HUDEP-2 (cell line): ENCODE measurements around the gene SIM2.
A peak's percentile ranks its signal among the peaks of the same experiment; 100 is the strongest.

Source experiments
- DNase-seq, 76 experiments: peaks; one replicate each; lab custom pipeline; 2025; ENCODE audit not compliant: unreplicated experiment in 76 of 76; lab: John Stamatoyannopoulos, UW

Gene SIM2

GRCh38 chr21:36733857-36734256, 34.9 kb downstream of the SIM2 start:
- DNase-seq = no peak

DNA sequence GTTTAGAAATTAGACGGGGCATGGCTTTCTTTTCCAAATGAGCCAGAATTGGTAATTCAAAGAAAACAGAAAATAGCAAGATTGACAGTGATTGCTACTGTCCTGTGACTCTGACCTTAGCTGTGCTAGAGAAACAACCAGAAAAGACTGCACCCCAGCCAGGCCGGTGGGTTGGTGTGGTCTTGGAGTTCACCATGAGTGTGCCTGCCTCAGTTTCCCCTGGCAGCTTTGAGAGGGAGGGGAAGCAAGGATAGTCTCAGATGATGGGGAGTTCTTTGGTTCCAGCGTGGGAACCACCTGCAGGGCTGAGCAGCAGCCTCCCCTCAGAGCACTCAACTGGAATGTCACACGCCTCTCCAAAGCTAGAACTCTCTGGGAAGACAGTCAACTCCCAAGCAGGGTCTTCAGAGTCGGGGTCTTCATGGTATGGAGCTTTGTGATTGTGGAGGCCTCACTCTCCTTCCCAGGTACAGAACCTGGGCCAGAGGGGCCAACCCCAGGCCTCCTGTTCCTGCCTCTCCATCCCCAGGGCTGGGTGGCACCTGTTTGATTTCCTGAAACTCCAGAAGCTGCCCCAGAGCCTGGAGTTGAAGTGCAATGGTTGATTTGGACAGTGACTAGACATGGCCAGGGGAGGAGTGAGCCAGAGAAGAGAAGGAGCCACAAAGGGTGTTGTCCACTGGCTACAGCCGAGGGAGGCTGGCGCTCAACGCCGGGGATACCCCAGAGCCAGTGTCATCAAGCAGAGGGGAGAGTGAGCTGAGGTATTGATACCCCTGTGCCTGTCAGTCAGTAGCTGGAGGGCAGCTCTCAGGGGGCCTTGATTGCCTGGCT, 35.7 kb downstream of the SIM2 start:
- DNase-seq = no peak

DNA sequence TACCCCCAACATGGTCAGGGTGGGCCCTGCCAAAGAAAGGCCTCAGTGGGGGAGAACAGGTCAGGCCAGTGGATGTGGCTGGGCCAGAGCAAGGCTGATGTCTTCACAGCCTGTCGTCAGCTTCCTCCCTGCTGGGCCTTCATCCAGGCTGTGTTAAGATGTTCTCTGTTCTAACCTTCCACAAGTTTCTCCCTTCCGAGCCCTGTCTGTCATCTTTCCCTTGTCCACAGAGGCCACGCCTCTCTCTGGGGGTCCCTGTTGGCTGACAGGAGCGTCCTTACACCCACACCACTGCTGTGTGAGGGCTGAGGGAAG, 36.2 kb downstream of the SIM2 start:
- DNase-seq = no peak

GRCh38 chr21:36735724-36736320, 36.9 kb downstream of the SIM2 start:
- no peak for DNase-seq

DNA sequence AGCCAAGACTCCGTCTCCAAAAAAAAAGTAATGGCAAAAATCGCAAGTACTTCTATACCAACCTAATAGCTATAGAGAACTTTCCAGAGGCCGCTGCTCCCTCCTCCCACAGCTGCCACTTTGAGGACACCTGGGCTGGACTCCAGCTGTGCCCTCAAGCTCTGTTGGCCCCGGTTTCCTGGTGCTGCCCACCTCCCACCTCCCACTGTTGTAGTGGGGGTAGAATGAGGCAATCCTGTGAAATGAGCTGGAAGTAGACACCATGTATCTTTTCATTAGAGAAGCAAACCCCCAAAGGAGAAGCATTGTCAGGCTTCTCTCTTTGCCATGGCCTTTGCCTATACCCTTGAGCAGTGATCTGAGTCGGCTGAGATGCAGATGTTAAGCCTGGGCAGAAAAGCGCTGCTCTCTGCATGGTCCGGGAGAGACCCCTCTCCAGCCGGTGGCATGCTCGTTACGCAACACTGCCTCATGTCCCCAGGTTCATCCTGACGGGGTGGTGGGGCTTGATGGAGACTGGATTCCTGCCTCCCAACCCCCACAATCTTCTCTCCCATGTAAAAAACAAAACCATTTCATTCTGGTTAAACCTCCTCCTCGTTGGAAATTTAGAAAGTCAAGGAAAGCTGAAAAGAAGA, 39.7 kb downstream of the SIM2 start:
- no peak for DNase-seq

DNA sequence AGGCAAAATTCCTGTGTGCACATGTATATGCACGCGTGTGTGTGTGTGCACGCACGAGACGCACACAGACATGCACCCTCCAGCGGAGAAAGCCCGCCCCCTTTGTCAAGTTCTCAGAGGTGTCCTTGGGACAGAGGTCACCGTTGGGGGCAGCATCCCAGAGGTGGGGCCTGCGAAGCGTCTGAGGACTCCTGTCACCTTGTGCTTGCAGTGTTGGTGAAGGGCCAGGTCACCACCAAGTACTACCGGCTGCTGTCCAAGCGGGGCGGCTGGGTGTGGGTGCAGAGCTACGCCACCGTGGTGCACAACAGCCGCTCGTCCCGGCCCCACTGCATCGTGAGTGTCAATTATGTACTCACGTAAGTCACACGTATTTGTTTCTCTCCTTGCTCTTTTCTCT, 42.6 kb downstream of the SIM2 start:
- no peak for DNase-seq

DNA sequence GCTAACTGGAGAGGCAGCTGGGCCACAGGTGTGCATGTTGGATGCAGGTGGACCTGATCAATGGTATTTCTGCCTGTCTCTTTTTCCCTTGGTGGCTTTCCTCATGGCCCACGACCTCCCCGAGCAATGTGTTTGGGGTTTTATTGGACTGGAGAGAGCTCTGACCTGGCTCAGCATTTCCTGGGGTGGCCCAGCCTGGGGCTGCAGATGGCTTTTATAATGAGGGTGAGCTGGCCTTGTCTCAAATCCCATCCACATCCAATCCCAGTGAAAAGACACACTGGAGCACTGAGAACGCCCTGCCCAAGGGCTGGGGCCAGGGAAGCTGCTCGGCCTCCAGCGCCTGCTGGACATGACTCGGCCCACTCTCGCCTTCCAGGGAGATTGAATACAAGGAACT, 44.1 kb downstream of the SIM2 start:
- no peak for DNase-seq

DNA sequence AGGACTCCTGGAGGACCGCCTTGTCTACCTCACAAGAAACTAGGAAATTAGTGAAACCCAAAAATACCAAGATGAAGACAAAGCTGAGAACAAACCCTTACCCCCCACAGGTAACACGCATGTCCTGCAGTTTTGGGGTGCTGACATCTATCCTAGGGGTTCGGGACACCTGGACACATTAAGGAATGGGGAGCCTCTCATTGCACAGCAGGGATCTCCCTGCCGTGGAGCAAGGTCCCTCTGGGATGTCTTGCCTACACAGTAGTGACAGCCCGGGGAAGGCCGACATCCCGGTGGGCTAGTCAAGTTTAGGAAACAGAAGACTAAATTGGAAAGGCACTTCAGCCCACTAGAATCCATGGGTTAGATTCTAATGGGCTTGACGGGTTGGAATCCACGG, 44.5 kb downstream of the SIM2 start:
- no peak for DNase-seq

DNA sequence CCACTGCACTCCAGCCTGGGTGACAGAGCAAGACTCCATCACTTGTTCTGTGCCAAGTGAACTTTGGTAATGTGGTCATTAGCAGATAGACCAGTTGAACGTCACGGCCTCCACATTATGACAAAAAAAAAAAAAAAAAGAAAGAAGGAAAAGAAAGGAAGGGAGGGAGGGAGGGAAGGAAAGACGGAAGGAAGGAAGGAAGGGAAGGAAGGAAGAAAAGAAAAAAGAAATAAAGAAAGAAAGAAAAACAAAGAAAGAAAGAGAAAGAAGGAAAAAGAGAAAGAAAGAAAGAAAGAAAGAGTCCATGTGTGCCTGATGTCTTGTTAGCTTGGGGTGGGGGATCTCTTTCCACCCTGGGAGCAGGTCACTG, 45.3 kb downstream of the SIM2 start:
- no peak for DNase-seq

GRCh38 chr21:36744560-36745231, 45.8 kb downstream of the SIM2 start:
- no peak for DNase-seq

- no peak for DNase-seq
Measured at GRCh38 chr21:36745459-36745858, 46.5 kb downstream of the SIM2 start.

- peak in 16 of 76 experiments; percentile 9 to 49 (median 26) for DNase-seq
Measured at GRCh38 chr21:36747041-36747814, 48.3 kb downstream of the SIM2 start.

GRCh38 chr21:36747815-36748383, 49.0 kb downstream of the SIM2 start:
- peak in 54 of 76 experiments; percentile 5 to 69 (median 43) for DNase-seq

GRCh38 chr21:36749935-36750575, 51.1 kb downstream of the SIM2 start:
- no peak for DNase-seq

- DNase-seq = no peak
Measured at GRCh38 chr21:36750576-36750959, 51.7 kb downstream of the SIM2 start.

DNA sequence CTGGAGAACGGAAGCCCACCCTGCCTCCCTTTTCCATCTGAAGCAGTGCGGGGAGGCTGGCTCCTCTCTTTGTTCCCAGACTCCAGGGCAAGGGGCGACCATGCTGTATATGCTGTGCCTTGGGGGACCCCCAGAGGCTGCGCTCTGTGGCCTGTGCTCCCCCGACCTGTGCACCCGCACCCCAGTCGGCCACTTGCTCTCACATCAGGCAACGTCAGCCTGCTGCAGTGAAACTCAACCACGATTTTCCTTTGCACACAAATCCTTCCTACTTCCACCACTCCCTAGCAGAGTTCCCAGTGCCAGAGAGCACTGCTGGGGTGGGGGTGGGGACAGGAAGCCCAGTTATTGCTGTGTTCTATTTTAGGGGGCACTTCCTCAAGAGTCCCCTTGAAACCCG, 52.5 kb downstream of the SIM2 start:
- no peak for DNase-seq

GRCh38 chr21:36753556-36753955, 54.6 kb downstream of the SIM2 start:
- no peak for DNase-seq

- no peak for DNase-seq
Measured at GRCh38 chr21:36754241-36754898, 55.5 kb downstream of the SIM2 start.

DNA sequence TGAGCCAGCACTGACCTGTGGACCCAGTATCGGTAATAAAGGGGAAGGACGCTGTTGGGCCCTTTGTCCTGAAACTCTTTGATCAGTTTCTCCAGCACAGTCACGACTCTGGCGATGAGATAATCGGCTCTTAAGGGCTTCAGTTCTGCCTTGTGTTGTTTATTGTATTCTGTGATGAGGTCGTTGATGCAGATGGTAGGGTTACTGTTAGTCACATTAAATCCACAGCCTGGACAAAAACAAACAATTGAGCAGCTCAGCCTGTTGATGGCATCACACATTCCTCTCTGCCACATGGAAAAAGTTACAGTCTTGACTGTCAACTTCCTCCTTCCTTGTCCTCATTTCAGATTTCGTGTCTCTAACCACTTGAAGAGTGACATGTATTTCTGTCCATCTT, 57.6 kb downstream of the SIM2 start:
- no peak for DNase-seq

DNA sequence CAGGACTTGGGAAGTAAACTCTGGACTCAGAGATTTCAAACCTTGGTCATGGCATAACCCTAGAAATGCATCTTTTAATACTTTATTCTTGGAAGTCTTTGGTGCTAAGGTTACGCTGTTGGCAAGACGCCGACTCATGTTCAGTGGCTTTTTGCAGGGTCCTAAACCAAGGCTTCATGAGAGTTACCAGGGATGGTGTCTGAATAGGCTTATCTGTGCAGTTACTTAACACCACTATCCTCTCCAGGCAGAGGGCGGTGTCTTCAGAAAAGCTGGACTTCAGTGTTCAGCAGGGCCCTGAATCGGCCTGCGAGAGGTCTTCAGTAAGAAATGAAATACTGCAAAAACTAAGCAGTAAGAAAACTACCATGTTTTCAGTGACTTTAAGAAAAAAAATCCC, 58.3 kb downstream of the SIM2 start:
- no peak for DNase-seq
